Parathyroid adenoma (tissue), 2 donors: ENCODE data around the gene TCF15.

ENCODE experiments used
- H2AFZ ChIP-seq: fragments of 300-600 bp; sonication (generic); one replicate; pipeline ENCODE4 v1.7.0; 2017; ENCODE audit warnings: antibody characterized with exemption, mild to moderate bottlenecking
- H3K27ac ChIP-seq: fragments of 300-600 bp; sonication (generic); one replicate; pipeline ENCODE4 v1.7.0; 2017
- H3K27me3 ChIP-seq: fragments of 300-600 bp; sonication (generic); one replicate; pipeline ENCODE4 v1.7.0; 2017; ENCODE audit warnings: low read length; ENCODE audit not compliant: control insufficient read depth, insufficient read depth
- H3K36me3 ChIP-seq: fragments of 300-600 bp; sonication (generic); one replicate; pipeline ENCODE4 v1.7.0; 2017; ENCODE audit warnings: low read length; ENCODE audit not compliant: control insufficient read depth, insufficient read depth
- H3K4me1 ChIP-seq: fragments of 300-600 bp; sonication (generic); one replicate; pipeline ENCODE4 v1.7.0; 2017; ENCODE audit warnings: control low read depth
- H3K4me2 ChIP-seq: fragments of 300-600 bp; sonication (generic); one replicate; pipeline ENCODE4 v1.7.0; 2017; ENCODE audit warnings: low read length
- H3K4me3 ChIP-seq: fragments of 300-600 bp; sonication (generic); one replicate; pipeline ENCODE4 v1.7.0; 2017; ENCODE audit warnings: low read depth, low read length
- H3K79me2 ChIP-seq: fragments of 300-600 bp; sonication (generic); one replicate; pipeline ENCODE4 v1.7.0; 2017; ENCODE audit warnings: control low read depth
- H3K9ac ChIP-seq: fragments of 300-600 bp; sonication (generic); one replicate; pipeline ENCODE4 v1.7.0; 2017; ENCODE audit warnings: mild to moderate bottlenecking
- H3K9me3 ChIP-seq: fragments of 300-600 bp; sonication (generic); one replicate; pipeline ENCODE4 v1.7.0; 2017; ENCODE audit warnings: low read length; ENCODE audit not compliant: control insufficient read depth
- TF ChIP-seq, protein P1 (sequence below): fragments of 300-600 bp; sonication (generic); IDR thresholded peaks from one replicate; pipeline ENCODE4 v1.7.0; 2017; ENCODE audit warnings: antibody characterized with exemption, mild to moderate bottlenecking
- donor health status: primary hyperparathyroidism.

Gene TCF15

DNA sequence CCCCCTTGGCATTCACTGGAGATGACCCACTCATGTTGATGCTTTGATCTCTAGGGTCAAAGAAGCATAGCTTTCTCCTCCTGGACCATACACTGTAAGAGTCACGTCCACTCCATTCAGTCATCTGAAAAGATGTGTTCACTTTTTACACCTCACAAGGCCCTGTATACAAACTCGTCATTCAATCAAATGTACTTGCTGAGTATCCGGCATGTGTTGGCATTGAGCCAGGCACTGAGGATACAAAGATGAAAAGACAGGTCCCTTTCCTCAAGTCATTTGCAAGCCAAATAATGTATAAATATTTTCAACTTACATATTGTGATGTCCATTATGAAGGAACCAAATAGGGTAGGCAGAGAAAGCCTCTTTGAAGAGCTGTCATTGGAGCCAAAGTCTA is 34.0 kb downstream of the TCF15 start:
- H3K9ac ChIP-seq: no peak overlapping the region
- no peaks in the 10 kb centered on the region for H3K27me3 ChIP-seq
- H3K4me2 ChIP-seq: no peak overlapping the region
- H3K36me3 ChIP-seq: no peaks in the 10 kb centered on the region
- H2AFZ ChIP-seq: no peak overlapping the region
- H3K79me2 ChIP-seq: no peaks in the 10 kb centered on the region
- no peaks in the 10 kb centered on the region for H3K9me3 ChIP-seq
- no peak overlapping the region for H3K4me3 ChIP-seq
- TF ChIP-seq, protein P1, sequence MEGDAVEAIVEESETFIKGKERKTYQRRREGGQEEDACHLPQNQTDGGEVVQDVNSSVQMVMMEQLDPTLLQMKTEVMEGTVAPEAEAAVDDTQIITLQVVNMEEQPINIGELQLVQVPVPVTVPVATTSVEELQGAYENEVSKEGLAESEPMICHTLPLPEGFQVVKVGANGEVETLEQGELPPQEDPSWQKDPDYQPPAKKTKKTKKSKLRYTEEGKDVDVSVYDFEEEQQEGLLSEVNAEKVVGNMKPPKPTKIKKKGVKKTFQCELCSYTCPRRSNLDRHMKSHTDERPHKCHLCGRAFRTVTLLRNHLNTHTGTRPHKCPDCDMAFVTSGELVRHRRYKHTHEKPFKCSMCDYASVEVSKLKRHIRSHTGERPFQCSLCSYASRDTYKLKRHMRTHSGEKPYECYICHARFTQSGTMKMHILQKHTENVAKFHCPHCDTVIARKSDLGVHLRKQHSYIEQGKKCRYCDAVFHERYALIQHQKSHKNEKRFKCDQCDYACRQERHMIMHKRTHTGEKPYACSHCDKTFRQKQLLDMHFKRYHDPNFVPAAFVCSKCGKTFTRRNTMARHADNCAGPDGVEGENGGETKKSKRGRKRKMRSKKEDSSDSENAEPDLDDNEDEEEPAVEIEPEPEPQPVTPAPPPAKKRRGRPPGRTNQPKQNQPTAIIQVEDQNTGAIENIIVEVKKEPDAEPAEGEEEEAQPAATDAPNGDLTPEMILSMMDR: no peak
- peaks cover 3% of the 10 kb centered on the region for H3K4me1 ChIP-seq
- H3K27ac ChIP-seq: no peak overlapping the region

DNA sequence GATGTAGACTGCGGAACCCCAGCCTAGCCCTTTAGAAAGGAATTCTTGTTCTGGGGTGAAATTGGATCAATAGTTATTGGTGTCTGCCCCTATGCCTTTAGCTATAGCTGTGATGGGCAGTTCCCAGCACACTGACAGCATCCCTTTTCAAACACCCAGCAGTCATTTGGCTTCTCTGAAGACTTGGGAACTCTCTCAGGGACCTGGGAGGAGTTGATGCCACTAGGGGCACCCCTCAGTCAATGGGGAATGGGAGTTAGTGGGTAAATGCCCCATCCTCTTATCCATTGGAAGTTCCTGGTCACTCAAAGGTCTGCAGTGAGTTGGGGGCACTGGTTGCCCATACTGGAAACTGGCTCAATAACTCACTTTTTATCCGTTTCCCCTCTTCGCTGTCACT is 34.9 kb downstream of the TCF15 start:
- H3K36me3 ChIP-seq: no peaks in the 10 kb centered on the region
- no peaks in the 10 kb centered on the region for H3K79me2 ChIP-seq
- TF ChIP-seq, protein P1: no peak
- H3K4me1 ChIP-seq: peaks cover 3% of the 10 kb centered on the region
- H2AFZ ChIP-seq: no peak overlapping the region
- no peak overlapping the region for H3K4me3 ChIP-seq
- no peak overlapping the region for H3K27ac ChIP-seq
- no peaks in the 10 kb centered on the region for H3K9me3 ChIP-seq
- H3K9ac ChIP-seq: no peak overlapping the region
- H3K4me2 ChIP-seq: no peak overlapping the region
- H3K27me3 ChIP-seq: no peaks in the 10 kb centered on the region

DNA sequence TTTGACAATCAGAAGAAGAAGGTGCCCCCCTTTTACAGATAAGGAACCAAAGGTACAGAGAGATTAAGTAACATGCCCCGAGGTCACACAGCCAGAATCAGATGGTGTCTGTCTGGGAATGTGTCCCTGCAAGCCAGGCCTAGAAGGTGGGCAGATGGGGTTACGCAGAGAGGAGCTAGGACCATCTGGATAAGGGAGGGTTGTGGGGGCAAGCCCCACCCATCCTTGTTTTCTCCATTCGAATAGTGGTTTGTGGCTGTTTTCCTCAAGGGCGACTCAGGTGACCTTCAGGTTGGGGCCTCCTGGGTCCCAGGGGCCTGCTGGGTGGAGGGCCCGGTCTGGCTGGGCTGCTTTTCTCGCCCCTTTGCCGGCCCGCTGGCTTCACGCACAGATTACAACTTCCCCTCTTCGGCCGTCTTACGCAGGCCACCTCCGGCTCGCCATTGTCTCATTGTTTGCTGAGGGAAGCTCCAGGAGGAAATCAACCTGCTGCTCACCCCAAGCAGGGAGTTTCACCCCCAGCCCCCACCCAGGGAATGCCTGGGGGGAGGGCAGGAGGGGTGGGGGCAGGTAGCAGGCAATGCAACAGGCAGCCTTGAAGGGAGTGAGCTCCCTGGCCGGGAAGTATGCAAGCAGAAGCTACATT is 35.7 kb downstream of the TCF15 start:
- Histone ChIP-seq H3K9me3 (no peaks in the 10 kb centered on the region), H3K4me2 (no peak overlapping the region), H3K36me3 (no peaks in the 10 kb centered on the region), H2AFZ (no peak overlapping the region), H3K9ac (no peak overlapping the region), H3K27me3 (no peaks in the 10 kb centered on the region), H3K79me2 (no peaks in the 10 kb centered on the region), H3K4me1 (peaks cover 3% of the 10 kb centered on the region), H3K27ac (no peak overlapping the region), H3K4me3 (no peak overlapping the region)
- TF ChIP-seq, protein P1: no peak

DNA sequence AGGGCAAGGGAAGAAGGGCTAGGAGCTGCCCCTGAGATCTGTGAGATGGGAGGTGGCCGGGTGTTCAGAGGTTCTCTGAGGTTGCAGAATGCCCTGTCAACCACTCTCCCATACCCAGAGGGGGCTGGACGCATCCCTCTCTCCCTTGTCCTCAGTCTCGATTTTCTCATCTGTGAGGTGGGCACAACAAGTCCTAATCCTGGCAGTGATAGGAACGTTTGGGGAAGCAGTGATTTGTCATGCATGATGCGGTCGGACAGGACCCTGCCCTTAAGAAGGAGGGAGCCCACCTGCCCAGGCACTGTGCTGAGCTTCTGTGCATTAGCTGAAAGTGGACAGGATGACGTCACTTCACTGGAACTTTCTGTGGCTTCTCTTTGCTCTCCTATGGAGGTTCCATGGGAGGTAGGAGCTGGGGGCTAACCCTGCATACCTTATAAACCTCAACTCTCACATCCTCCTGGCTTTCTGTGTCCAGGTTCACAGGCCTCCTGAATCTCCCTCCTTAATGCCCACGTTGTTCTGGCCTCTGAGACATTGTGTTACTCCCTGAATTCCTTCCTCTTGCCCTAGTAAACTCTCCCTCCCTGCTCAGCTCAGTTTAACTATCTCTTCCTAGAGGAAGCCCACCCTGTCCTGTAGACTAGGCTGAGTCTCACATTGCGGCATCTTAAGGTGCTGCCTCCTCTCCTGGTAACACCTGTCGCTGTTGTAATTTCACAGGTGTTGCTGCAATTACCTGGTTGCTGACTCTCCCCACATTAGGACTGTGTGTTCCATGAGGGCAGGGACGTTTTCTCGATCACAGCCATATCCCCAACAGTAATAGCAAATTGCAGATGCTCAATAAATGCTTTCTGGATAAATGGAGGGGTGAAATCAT is 36.5 kb downstream of the TCF15 start:
- peaks cover 3% of the 10 kb centered on the region for H3K4me1 ChIP-seq
- H3K27ac ChIP-seq: no peak overlapping the region
- H3K4me3 ChIP-seq: no peak overlapping the region
- no peaks in the 10 kb centered on the region for H3K36me3 ChIP-seq
- H3K79me2 ChIP-seq: no peaks in the 10 kb centered on the region
- no peaks in the 10 kb centered on the region for H3K27me3 ChIP-seq
- H3K4me2 ChIP-seq: no peak overlapping the region
- TF ChIP-seq, protein P1: no peak
- H2AFZ ChIP-seq: no peak overlapping the region
- no peaks in the 10 kb centered on the region for H3K9me3 ChIP-seq
- no peak overlapping the region for H3K9ac ChIP-seq
